K562 (cell line): Measurements from ENCODE around the gene QSOX2. TPM values are rescaled to one million over a fixed set of nuclear protein-coding genes. Genes with fewer than 3 reads are reported as not detected.

ENCODE experiments used
- CCAR2 ChIP-seq: fragments of 200-400 bp; formaldehyde crosslinking; IDR thresholded peaks from 2 replicates; pipeline ENCODE4 v1.6.1; 2017; ENCODE audit warnings: mild to moderate bottlenecking, low read depth, low read length
- PCBP2 ChIP-seq: fragments of 200-400 bp; formaldehyde crosslinking; IDR thresholded peaks from 2 replicates; pipeline ENCODE4 v1.6.1; 2018; ENCODE audit warnings: low read length, low read depth, mild to moderate bottlenecking, moderate library complexity; ENCODE audit not compliant: poor library complexity, severe bottlenecking
- RAD21 ChIP-seq, 2 experiments: fragments of 250-450 bp in 1 of 2; fragments of 450-650 bp in 1 of 2; sonication (Bioruptor Pico) in 1 of 2; formaldehyde crosslinking in 1 of 2; IDR thresholded peaks in 1 of 2; conservative IDR thresholded peaks in 1 of 2; 2 replicates each; pipeline versions ENCODE4 v1.4.0 to v1.8.0; 2020 to 2022; ENCODE audit warnings: mild to moderate bottlenecking in 2 of 2, moderate library complexity in 1 of 2
- polyA plus RNA-seq, 8 experiments: library from polyadenylated mRNA; depleted of rRNA in 4 of 8; stranded (reverse) in 5 of 8; unstranded in 3 of 8; fragments of >200 nt; fragmentation: Nextera tagmentation in 2 of 8; fragmentation: Illumina TruSeq in 1 of 8; extraction: Ambion mirVana in 2 of 8; extraction: Trizol in 1 of 8; gene quantifications; 2 replicates each; pipeline versions ENCODE4 v1.2.1 to v1.2.3, GENCODE V29; 2011 to 2014; ENCODE audit warnings: inconsistent platforms in 1 of 8, missing spikeins in 1 of 8
- total RNA-seq, 7 experiments: library from RNA; depleted of rRNA in 6 of 7; stranded (reverse); fragments of >200 nt in 6 of 7; fragmentation: Illumina TruSeq in 2 of 7; extraction: Trizol in 2 of 7; gene quantifications; 2 replicates each; pipeline versions ENCODE4 v1.2.1 to v1.2.3, GENCODE V29; 2011 to 2021; ENCODE audit warnings: low replicate concordance in 1 of 7
- TF ChIP-seq, protein P1 (sequence below): fragments of 450-650 bp; IDR thresholded peaks from 2 replicates; pipeline ENCODE4 v1.6.1; 2016; ENCODE audit warnings: mild to moderate bottlenecking, moderate library complexity

QSOX2 gene
- total and polyA plus RNA-seq, 9 of the 15 experiments (the other 6 are each of a cell fraction or from before 2014, with no cell fraction given), result 0.51 to 23.7 (median 12.7) TPM

DNA sequence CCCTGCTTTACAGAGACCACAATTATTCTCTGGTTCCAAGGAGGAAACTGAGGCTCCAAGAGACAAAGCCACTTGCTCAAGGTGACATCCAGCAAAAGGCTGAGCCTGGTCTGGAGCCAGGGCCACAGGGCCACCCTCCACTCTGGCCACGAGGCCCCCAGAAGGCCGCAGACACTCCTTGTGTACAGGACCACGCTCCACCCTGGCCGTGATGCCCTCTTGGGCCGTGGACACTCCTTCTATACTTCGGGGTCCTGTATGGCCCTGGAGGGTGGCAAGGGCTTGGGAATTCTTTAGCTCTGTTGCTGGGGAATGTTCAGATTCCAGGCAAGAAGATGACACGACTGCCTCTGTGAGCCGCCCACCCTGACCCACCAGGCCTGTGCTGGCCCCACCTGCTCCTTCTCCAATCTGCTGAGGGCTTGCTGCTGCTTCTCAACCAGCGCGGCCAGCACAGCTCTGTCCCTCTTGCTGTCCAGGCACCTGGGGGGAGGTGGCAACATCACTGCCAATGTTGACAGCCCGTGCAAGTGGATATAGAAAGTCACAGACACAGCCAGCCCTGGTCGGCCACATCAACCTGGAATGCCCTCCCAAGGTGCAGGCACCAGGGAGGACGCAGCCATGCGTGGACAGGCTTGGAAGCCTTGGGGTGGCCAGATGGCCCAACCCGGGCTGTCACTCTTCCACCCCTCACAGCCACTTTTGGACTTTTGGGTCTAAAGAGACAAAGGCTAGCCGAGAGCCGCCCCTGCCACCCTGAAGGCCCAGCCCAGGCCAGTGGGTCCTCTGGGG lies 20.1 kb upstream of the QSOX2 start (continued):
- TF ChIP-seq PCBP2, result no peak
- no peak for TF ChIP-seq RAD21 (CRISPR knock-in tag; conservative IDR thresholded peaks at IDR 0.05 in 1 of 2, IDR thresholded peaks at IDR 0.05 in 1 of 2)
- no peak for TF ChIP-seq CCAR2
- TF ChIP-seq, protein P1, sequence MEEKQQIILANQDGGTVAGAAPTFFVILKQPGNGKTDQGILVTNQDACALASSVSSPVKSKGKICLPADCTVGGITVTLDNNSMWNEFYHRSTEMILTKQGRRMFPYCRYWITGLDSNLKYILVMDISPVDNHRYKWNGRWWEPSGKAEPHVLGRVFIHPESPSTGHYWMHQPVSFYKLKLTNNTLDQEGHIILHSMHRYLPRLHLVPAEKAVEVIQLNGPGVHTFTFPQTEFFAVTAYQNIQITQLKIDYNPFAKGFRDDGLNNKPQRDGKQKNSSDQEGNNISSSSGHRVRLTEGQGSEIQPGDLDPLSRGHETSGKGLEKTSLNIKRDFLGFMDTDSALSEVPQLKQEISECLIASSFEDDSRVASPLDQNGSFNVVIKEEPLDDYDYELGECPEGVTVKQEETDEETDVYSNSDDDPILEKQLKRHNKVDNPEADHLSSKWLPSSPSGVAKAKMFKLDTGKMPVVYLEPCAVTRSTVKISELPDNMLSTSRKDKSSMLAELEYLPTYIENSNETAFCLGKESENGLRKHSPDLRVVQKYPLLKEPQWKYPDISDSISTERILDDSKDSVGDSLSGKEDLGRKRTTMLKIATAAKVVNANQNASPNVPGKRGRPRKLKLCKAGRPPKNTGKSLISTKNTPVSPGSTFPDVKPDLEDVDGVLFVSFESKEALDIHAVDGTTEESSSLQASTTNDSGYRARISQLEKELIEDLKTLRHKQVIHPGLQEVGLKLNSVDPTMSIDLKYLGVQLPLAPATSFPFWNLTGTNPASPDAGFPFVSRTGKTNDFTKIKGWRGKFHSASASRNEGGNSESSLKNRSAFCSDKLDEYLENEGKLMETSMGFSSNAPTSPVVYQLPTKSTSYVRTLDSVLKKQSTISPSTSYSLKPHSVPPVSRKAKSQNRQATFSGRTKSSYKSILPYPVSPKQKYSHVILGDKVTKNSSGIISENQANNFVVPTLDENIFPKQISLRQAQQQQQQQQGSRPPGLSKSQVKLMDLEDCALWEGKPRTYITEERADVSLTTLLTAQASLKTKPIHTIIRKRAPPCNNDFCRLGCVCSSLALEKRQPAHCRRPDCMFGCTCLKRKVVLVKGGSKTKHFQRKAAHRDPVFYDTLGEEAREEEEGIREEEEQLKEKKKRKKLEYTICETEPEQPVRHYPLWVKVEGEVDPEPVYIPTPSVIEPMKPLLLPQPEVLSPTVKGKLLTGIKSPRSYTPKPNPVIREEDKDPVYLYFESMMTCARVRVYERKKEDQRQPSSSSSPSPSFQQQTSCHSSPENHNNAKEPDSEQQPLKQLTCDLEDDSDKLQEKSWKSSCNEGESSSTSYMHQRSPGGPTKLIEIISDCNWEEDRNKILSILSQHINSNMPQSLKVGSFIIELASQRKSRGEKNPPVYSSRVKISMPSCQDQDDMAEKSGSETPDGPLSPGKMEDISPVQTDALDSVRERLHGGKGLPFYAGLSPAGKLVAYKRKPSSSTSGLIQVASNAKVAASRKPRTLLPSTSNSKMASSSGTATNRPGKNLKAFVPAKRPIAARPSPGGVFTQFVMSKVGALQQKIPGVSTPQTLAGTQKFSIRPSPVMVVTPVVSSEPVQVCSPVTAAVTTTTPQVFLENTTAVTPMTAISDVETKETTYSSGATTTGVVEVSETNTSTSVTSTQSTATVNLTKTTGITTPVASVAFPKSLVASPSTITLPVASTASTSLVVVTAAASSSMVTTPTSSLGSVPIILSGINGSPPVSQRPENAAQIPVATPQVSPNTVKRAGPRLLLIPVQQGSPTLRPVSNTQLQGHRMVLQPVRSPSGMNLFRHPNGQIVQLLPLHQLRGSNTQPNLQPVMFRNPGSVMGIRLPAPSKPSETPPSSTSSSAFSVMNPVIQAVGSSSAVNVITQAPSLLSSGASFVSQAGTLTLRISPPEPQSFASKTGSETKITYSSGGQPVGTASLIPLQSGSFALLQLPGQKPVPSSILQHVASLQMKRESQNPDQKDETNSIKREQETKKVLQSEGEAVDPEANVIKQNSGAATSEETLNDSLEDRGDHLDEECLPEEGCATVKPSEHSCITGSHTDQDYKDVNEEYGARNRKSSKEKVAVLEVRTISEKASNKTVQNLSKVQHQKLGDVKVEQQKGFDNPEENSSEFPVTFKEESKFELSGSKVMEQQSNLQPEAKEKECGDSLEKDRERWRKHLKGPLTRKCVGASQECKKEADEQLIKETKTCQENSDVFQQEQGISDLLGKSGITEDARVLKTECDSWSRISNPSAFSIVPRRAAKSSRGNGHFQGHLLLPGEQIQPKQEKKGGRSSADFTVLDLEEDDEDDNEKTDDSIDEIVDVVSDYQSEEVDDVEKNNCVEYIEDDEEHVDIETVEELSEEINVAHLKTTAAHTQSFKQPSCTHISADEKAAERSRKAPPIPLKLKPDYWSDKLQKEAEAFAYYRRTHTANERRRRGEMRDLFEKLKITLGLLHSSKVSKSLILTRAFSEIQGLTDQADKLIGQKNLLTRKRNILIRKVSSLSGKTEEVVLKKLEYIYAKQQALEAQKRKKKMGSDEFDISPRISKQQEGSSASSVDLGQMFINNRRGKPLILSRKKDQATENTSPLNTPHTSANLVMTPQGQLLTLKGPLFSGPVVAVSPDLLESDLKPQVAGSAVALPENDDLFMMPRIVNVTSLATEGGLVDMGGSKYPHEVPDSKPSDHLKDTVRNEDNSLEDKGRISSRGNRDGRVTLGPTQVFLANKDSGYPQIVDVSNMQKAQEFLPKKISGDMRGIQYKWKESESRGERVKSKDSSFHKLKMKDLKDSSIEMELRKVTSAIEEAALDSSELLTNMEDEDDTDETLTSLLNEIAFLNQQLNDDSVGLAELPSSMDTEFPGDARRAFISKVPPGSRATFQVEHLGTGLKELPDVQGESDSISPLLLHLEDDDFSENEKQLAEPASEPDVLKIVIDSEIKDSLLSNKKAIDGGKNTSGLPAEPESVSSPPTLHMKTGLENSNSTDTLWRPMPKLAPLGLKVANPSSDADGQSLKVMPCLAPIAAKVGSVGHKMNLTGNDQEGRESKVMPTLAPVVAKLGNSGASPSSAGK, result no peak
